ENCODE data around the gene CDH15. TPM values are rescaled to one million over a fixed set of nuclear protein-coding genes. Genes with fewer than 3 reads are reported as not detected.
A peak's percentile ranks its signal among the peaks of the same experiment; 100 is the strongest.

Gene CDH15
- total and polyA plus RNA-seq, 9 of the 15 experiments (the other 6 are each of a cell fraction or from before 2014, with no cell fraction given) = 0.07 to 0.18 TPM; not detected in 7

- TF ChIP-seq RREB1 (CRISPR knock-in tag; IDR thresholded peaks at IDR 0.05) (no peak), FOSL1 (tag; conservative IDR thresholded peaks at IDR 0.05) (peak; percentile 52), ATF3 (IDR thresholded peaks at IDR 0.05) (no peak), ATF3 (CRISPR knock-in tag; conservative IDR thresholded peaks at IDR 0.05) (no peak), WHSC1 (IDR thresholded peaks at IDR 0.05; ENCODE audit: low read length) (no peak)
Measured at GRCh38 chr16:89219365-89219764, 47.8 kb downstream of the CDH15 start (continued).

Measured in K562 (cell line).